HG03060 (cell line): ENCODE results near the gene GRIK4.

Experiments used
- ATAC-seq: cut with Tn5 transposase; IDR thresholded peaks from one replicate; pipeline ENCODE4 v1.9.1; 2021; ENCODE audit warnings: low read depth, moderate number of reproducible peaks; ENCODE audit not compliant: unreplicated experiment

The GRIK4 gene

GRCh38 chr11:120626791-120627190 is 115.2 kb downstream of the GRIK4 start:
- ATAC-seq = no peak

GRCh38 chr11:120627327-120628163 is 116.0 kb downstream of the GRIK4 start:
- no peak for ATAC-seq

GRCh38 chr11:120629407-120630080 is 118.0 kb downstream of the GRIK4 start:
- ATAC-seq = no peak

- no peak for ATAC-seq
Measured at GRCh38 chr11:120630122-120630521, 118.6 kb downstream of the GRIK4 start.

GRCh38 chr11:120632579-120632978 is 121.0 kb downstream of the GRIK4 start:
- ATAC-seq = no peak

GRCh38 chr11:120633616-120634393 is 122.3 kb downstream of the GRIK4 start:
- ATAC-seq = no peak

GRCh38 chr11:120634706-120635105 is 123.2 kb downstream of the GRIK4 start:
- ATAC-seq = no peak

GRCh38 chr11:120635136-120635810 is 123.7 kb downstream of the GRIK4 start:
- no peak for ATAC-seq

GRCh38 chr11:120637131-120637530 is 125.6 kb downstream of the GRIK4 start:
- no peak for ATAC-seq

GRCh38 chr11:120642196-120642894 is 130.8 kb downstream of the GRIK4 start:
- no peak for ATAC-seq

- no peak for ATAC-seq
Measured at GRCh38 chr11:120643284-120643683, 131.7 kb downstream of the GRIK4 start.

GRCh38 chr11:120645639-120646038 is 134.1 kb downstream of the GRIK4 start:
- ATAC-seq = no peak

- ATAC-seq = no peak
Measured at GRCh38 chr11:120646206-120646605, 134.7 kb downstream of the GRIK4 start.

GRCh38 chr11:120647681-120648080 is 136.1 kb downstream of the GRIK4 start:
- no peak for ATAC-seq

- no peak for ATAC-seq
Measured at GRCh38 chr11:120648771-120649170, 137.2 kb downstream of the GRIK4 start.

GRCh38 chr11:120649316-120649715 is 137.8 kb downstream of the GRIK4 start:
- no peak for ATAC-seq

- ATAC-seq = no peak
Measured at GRCh38 chr11:120651396-120651795, 139.8 kb downstream of the GRIK4 start.

GRCh38 chr11:120651836-120652235 is 140.3 kb downstream of the GRIK4 start:
- no peak for ATAC-seq

GRCh38 chr11:120652705-120653335 is 141.3 kb downstream of the GRIK4 start:
- no peak for ATAC-seq

- ATAC-seq = no peak
Measured at GRCh38 chr11:120655589-120655988, 144.0 kb downstream of the GRIK4 start.
